ENCODE results near the gene ADAM15.
A peak's percentile ranks its signal among the peaks of the same experiment; 100 is the strongest.

Gene ADAM15

DNA sequence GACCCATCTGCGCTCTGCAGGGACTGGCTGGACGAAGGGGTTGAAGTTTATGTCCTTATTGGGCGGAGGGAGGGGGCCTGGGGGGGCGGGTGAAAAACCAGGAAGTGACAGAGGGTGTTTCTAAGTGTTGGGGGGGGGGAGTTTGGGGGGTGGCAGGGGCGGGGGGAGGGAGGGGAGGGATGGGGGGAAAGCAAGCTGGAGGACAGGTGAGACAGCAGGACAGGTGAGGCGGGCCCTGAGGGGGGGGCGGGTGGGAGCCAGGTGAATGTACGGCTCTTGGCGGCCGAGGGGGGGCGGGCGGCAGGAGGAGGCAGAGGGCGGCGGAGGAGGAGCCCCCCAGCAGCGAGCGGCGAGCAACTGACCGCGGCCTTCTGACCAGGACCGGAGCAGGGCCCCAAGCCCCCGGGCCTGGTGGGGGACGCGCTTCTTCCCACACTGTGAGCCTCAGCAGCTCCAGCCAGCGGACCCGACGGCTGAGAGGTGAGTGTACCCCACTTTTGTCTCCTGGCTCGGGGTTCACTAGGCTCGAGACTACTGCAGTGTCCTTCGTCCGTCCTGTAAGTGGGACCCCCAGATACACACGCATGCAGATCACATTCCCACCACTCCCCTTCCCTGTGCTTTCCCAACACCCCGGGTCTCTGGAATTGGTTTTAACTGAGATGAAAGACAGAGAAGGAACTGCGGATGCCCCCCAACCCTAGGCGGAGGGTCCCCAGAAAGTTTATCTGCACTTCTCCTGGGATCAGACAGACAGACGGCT, 48.5 kb upstream of the ADAM15 start, which contains the start of gene ZBTB7B:
Gene ZBTB7B, plus strand, starts transcription at position 339 of the 763 bp plus-strand sequence. CDS start 11,859 bp downstream, outside the sequence.
- Histone ChIP-seq H3K27ac (ENCODE audit: low read depth, low read length, poor library complexity, severe bottlenecking) (peak within 1 kb of the TSS; percentile 83), H3K27me3 (ENCODE audit: insufficient read depth, low read length) (no peaks in the 10 kb centered on the region), H3F3A (ENCODE audit: insufficient read depth, low read length) (peaks cover 4% of the 10 kb centered on the region; the same call in 1 of the 2 replicates), H3K36me3 (ENCODE audit: insufficient read depth, low read length) (no peaks in the 10 kb centered on the region), H3K4me3 (ENCODE audit: low read depth, low read length, poor library complexity, severe bottlenecking) (peak within 1 kb of the TSS; percentile 90), H3K9me2 (ENCODE audit: low read depth, low read length) (no peaks in the 10 kb centered on the region), H3K4me2 (ENCODE audit: low read length) (peak within 1 kb of the TSS; percentile 99), H2AFZ (ENCODE audit: low read length) (no peak within 1 kb of the TSS), H3K4me1 (ENCODE audit: insufficient read depth, low read length, severe bottlenecking) (peaks cover 49% of the 10 kb centered on the region), H3K9me3 (ENCODE audit: low read length) (no peaks in the 10 kb centered on the region), H3K79me2 (ENCODE audit: insufficient read depth, low read length) (no peaks in the 10 kb centered on the region), H3K9ac (ENCODE audit: low read length) (peak within 1 kb of the TSS; percentile 93), H4K20me1 (ENCODE audit: insufficient read depth, low read length) (no peaks in the 10 kb centered on the region)
- TF ChIP-seq, protein P1, sequence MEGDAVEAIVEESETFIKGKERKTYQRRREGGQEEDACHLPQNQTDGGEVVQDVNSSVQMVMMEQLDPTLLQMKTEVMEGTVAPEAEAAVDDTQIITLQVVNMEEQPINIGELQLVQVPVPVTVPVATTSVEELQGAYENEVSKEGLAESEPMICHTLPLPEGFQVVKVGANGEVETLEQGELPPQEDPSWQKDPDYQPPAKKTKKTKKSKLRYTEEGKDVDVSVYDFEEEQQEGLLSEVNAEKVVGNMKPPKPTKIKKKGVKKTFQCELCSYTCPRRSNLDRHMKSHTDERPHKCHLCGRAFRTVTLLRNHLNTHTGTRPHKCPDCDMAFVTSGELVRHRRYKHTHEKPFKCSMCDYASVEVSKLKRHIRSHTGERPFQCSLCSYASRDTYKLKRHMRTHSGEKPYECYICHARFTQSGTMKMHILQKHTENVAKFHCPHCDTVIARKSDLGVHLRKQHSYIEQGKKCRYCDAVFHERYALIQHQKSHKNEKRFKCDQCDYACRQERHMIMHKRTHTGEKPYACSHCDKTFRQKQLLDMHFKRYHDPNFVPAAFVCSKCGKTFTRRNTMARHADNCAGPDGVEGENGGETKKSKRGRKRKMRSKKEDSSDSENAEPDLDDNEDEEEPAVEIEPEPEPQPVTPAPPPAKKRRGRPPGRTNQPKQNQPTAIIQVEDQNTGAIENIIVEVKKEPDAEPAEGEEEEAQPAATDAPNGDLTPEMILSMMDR (IDR thresholded peaks at IDR 0.05; ENCODE audit: low read length): no peak
- no peak for TF ChIP-seq EZH2 (IDR thresholded peaks at IDR 0.05; ENCODE audit: borderline replicate concordance, low read length)

DNA sequence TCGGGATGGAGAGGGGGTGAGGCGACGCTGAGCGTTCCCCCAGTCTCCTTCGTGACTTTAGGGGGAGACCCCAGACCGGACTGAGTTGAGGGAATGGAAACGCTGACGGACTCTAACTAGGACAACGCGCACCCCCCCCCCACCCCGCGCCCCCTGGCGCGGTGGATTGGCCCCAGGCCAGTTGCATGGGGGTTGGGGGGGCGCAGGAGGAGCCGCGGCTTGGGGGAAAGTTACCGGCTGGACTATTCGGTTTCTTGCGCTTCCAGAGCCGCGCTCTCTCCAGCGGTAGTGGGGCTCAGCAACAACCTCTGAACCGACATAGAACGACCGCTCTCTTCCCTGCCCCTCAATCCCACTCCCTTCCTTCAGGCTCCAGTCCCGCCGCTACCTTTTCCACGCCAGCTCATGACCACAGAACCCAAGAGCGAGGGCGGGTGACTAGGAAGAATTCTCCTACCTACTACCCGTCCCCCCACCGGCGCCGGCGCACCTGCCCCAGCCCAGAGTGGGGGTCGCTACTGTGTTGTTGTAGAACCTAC, 47.8 kb upstream of the ADAM15 start:
- Histone ChIP-seq H4K20me1 (ENCODE audit: insufficient read depth, low read length) (no peaks in the 10 kb centered on the region), H3K79me2 (ENCODE audit: insufficient read depth, low read length) (no peaks in the 10 kb centered on the region), H3F3A (ENCODE audit: insufficient read depth, low read length) (peaks cover 4% of the 10 kb centered on the region; the same call in 1 of the 2 replicates), H3K4me1 (ENCODE audit: insufficient read depth, low read length, severe bottlenecking) (peaks cover 49% of the 10 kb centered on the region), H3K9me3 (ENCODE audit: low read length) (no peaks in the 10 kb centered on the region), H3K36me3 (ENCODE audit: insufficient read depth, low read length) (no peaks in the 10 kb centered on the region), H3K4me2 (ENCODE audit: low read length) (peak overlapping the region; percentile 99), H3K9me2 (ENCODE audit: low read depth, low read length) (no peaks in the 10 kb centered on the region), H2AFZ (ENCODE audit: low read length) (no peak overlapping the region), H3K27ac (ENCODE audit: low read depth, low read length, poor library complexity, severe bottlenecking) (peak overlapping the region; percentile 69), H3K27me3 (ENCODE audit: insufficient read depth, low read length) (no peaks in the 10 kb centered on the region), H3K4me3 (ENCODE audit: low read depth, low read length, poor library complexity, severe bottlenecking) (peak overlapping the region; percentile 90), H3K9ac (ENCODE audit: low read length) (peak overlapping the region; percentile 93)
- no peak for TF ChIP-seq EZH2 (IDR thresholded peaks at IDR 0.05; ENCODE audit: borderline replicate concordance, low read length)
- TF ChIP-seq, protein P1 (IDR thresholded peaks at IDR 0.05; ENCODE audit: low read length): no peak

DNA sequence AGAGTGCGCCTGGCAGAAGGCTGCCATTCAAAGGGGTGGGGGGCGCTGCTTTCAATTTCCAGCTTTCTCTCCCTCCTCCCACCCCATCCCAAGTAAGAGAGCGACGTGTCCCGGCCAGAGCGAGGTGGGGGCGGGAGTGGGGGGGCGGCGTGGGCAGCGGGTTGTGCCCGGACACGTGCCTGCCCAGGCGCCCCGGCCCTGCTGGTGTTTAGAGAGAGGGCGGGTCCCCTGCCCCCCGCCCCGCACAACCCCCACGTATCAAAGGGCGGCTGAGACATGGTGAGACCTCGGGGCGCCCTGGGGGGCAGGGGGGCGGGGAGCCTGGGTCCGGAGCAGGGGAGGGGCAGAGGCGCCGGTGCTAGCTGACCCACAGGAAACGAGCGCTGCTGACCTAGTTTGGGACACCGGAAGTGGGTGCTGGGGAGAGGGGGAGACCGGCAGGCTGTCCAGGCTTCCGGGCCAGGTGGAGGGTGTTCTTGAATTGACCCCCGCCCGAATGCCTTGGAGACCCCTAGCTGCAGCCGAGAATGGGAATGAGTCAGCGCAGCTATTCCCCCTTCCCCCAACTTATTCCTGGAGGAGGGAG, 47.3 kb upstream of the ADAM15 start:
- H3K4me1 ChIP-seq (ENCODE audit: insufficient read depth, low read length, severe bottlenecking): peaks cover 47% of the 10 kb centered on the region
- peak overlapping the region; percentile 93 for H3K9ac ChIP-seq (ENCODE audit: low read length)
- H3K36me3 ChIP-seq (ENCODE audit: insufficient read depth, low read length): no peaks in the 10 kb centered on the region
- H3K9me3 ChIP-seq (ENCODE audit: low read length): no peaks in the 10 kb centered on the region
- H3K4me3 ChIP-seq (ENCODE audit: low read depth, low read length, poor library complexity, severe bottlenecking): peak overlapping the region; percentile 90
- H2AFZ ChIP-seq (ENCODE audit: low read length): no peak overlapping the region
- H3K27ac ChIP-seq (ENCODE audit: low read depth, low read length, poor library complexity, severe bottlenecking): peak overlapping the region; percentile 69
- H3K4me2 ChIP-seq (ENCODE audit: low read length): peak overlapping the region; percentile 99
- H3K27me3 ChIP-seq (ENCODE audit: insufficient read depth, low read length): no peaks in the 10 kb centered on the region
- H4K20me1 ChIP-seq (ENCODE audit: insufficient read depth, low read length): no peaks in the 10 kb centered on the region
- TF ChIP-seq, protein P1 (IDR thresholded peaks at IDR 0.05; ENCODE audit: low read length): no peak
- TF ChIP-seq EZH2 (IDR thresholded peaks at IDR 0.05; ENCODE audit: borderline replicate concordance, low read length): no peak
- H3K9me2 ChIP-seq (ENCODE audit: low read depth, low read length): no peaks in the 10 kb centered on the region
- no peaks in the 10 kb centered on the region for H3K79me2 ChIP-seq (ENCODE audit: insufficient read depth, low read length)
- peaks cover 4% of the 10 kb centered on the region; the same call in 1 of the 2 replicates for H3F3A ChIP-seq (ENCODE audit: insufficient read depth, low read length)

All from OCI-LY1 (cell line).